Liver (tissue), 9 donors: Measurements from ENCODE around the gene KRT34. TPM values are rescaled to one million over a fixed set of nuclear protein-coding genes. Genes with fewer than 3 reads are reported as not detected.

ENCODE experiments used
- DNase-seq: peaks from one replicate; pipeline ENCODE4 v3.0.0-alpha.2; 2017; ENCODE audit warnings: low spot score
- H3K27ac ChIP-seq, 2 donors: one replicate each; pipeline ENCODE4 v1.7.0; 2013; ENCODE audit warnings: inconsistent platforms in 2 of 2, low read length in 2 of 2, control low read depth in 1 of 2, low read depth in 1 of 2, mild to moderate bottlenecking in 1 of 2
- H3K27me3 ChIP-seq, 4 donors: one replicate each; pipeline versions ENCODE4 v1.6.1 to v1.7.0; 2013; ENCODE audit warnings: low read length in 3 of 4, inconsistent platforms in 1 of 4, mild to moderate bottlenecking in 1 of 4, moderate library complexity in 1 of 4; ENCODE audit not compliant: control insufficient read depth in 4 of 4, insufficient read depth in 4 of 4
- H3K36me3 ChIP-seq, 4 donors: one replicate each; pipeline versions ENCODE4 v1.6.1 to v1.7.0; 2013; ENCODE audit warnings: low read length in 3 of 4, mild to moderate bottlenecking in 3 of 4, low read depth in 1 of 4, moderate library complexity in 1 of 4; ENCODE audit not compliant: control insufficient read depth in 4 of 4, insufficient read depth in 3 of 4
- H3K4me1 ChIP-seq, 4 donors: one replicate each; pipeline versions ENCODE4 v1.6.1 to v1.7.0; 2013; ENCODE audit warnings: low read length in 3 of 4, mild to moderate bottlenecking in 3 of 4, moderate library complexity in 1 of 4; ENCODE audit not compliant: control insufficient read depth in 4 of 4, insufficient read depth in 4 of 4
- H3K4me3 ChIP-seq, 3 donors: one replicate each; pipeline versions ENCODE4 v1.6.1 to v1.7.0; 2013; ENCODE audit warnings: low read length in 3 of 3, control low read depth in 1 of 3, low read depth in 1 of 3, mild to moderate bottlenecking in 1 of 3
- H3K9ac ChIP-seq, 2 donors: one replicate each; pipeline ENCODE4 v1.7.0; 2013; ENCODE audit warnings: low read length in 2 of 2, mild to moderate bottlenecking in 2 of 2, moderate library complexity in 2 of 2, control low read depth in 1 of 2, low read depth in 1 of 2
- H3K9me3 ChIP-seq, 4 donors: one replicate each; pipeline versions ENCODE4 v1.6.1 to v1.7.0; 2013; ENCODE audit warnings: low read length in 3 of 4; ENCODE audit not compliant: control insufficient read depth in 4 of 4
- EGR1 ChIP-seq, 2 donors: IDR thresholded peaks; 2 replicates each; pipeline ENCODE4 v1.6.1; 2016 to 2018; ENCODE audit warnings: antibody characterized with exemption in 2 of 2, low read depth in 2 of 2
- FOXA1 ChIP-seq: IDR thresholded peaks from 2 replicates; pipeline ENCODE4 v1.6.1; 2016; ENCODE audit warnings: antibody characterized with exemption
- JUND ChIP-seq, 2 donors: IDR thresholded peaks; 2 replicates each; pipeline ENCODE4 v1.6.1; 2016; ENCODE audit warnings: antibody characterized with exemption in 2 of 2
- RXRA ChIP-seq, 2 donors: IDR thresholded peaks; 2 replicates each; pipeline ENCODE4 v1.6.1; 2017 to 2018; ENCODE audit warnings: antibody characterized with exemption in 2 of 2, mild to moderate bottlenecking in 1 of 2
- SP1 ChIP-seq: IDR thresholded peaks from 2 replicates; pipeline ENCODE4 v1.6.1; 2018; ENCODE audit warnings: antibody characterized with exemption, mild to moderate bottlenecking
- YY1 ChIP-seq: IDR thresholded peaks from 2 replicates; pipeline ENCODE4 v1.6.1; 2016; ENCODE audit warnings: antibody characterized with exemption, mild to moderate bottlenecking
- WGBS: extraction: QIAGEN DNeasy Blood & Tissue Kit; methylation state at CpG from one replicate; pipeline ENCODE4 v1.1.7; 2013; 5-methylcytosine and 5-hydroxymethylcytosine counted together
- polyA plus RNA-seq, 2 donors: library from polyadenylated mRNA; stranded (reverse) in 1 of 2; unstranded in 1 of 2; fragments of 200-250 nt in 1 of 2; fragments of >200 nt in 1 of 2; fragmentation: Nextera tagmentation in 1 of 2; extraction: Ambion mirVana in 1 of 2; gene quantifications; one replicate each; pipeline versions ENCODE4 v1.2.1 to v1.2.3, GENCODE V29; 2013 to 2015
- total RNA-seq, 2 donors: library from RNA; depleted of rRNA; stranded (reverse); fragments of >200 nt; gene quantifications; one replicate each; pipeline ENCODE4 v1.2.3, GENCODE V29; 2014
- TF ChIP-seq, protein P1 (sequence below): IDR thresholded peaks from 2 replicates; pipeline ENCODE4 v1.6.1; 2016; ENCODE audit warnings: antibody characterized with exemption, mild to moderate bottlenecking
- TF ChIP-seq, protein P2 (sequence below): fragments of 150-350 bp; IDR thresholded peaks from 2 replicates; pipeline ENCODE4 v1.5.1; 2017; ENCODE audit warnings: improper control_type of control experiment, low read depth, low read length; ENCODE audit not compliant: missing input control
- TF ChIP-seq, protein P3 (sequence below): IDR thresholded peaks from 2 replicates; pipeline ENCODE4 v1.6.1; 2016; ENCODE audit warnings: antibody characterized with exemption
- donor health status: healthy.
- donor health status: healthy.
- donor health status: healthy.
- donor health status: healthy.
- donor health status: healthy.

The KRT34 gene
- total and polyA plus RNA-seq, 4 donors: not detected

DNA sequence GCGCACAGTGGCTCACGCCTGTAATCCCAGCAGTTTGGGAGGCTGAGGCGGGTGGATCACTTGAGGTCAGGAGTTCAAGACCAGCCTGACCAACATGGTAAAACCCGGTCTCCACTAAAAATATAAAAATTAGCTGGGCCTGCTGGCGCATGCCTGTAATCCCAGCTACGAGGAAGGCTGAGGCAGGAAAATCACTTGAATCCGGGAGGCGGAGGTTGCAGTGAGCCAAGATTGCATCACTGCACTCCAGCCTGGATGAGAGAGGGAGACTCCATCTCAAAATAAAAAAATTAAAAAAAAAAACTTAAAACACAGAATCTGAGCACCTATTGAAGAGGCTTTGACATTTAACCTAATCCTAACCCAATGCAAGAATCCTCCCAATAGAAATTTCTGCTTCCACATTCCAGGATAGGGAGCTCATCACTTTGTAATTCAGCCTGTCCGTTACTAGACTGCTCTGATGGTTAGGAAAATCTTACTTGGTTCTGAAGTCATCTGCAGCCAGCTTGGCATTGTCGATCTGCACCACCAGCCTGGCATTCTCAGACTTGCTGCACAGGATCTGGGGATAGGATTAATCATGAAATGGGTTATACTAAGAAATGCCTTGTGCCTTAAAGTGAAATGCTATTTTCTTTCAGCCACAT lies 14.6 kb downstream of the KRT34 start:
- DNase-seq: no peak
- no peaks in the 10 kb centered on the region for H3K27me3 ChIP-seq
- no peak overlapping the region for H3K4me3 ChIP-seq
- no peak for TF ChIP-seq EGR1 (IDR thresholded peaks at IDR 0.05; ENCODE audit: low read depth in 2 of 2)
- TF ChIP-seq SP1: no peak
- TF ChIP-seq, protein P1, sequence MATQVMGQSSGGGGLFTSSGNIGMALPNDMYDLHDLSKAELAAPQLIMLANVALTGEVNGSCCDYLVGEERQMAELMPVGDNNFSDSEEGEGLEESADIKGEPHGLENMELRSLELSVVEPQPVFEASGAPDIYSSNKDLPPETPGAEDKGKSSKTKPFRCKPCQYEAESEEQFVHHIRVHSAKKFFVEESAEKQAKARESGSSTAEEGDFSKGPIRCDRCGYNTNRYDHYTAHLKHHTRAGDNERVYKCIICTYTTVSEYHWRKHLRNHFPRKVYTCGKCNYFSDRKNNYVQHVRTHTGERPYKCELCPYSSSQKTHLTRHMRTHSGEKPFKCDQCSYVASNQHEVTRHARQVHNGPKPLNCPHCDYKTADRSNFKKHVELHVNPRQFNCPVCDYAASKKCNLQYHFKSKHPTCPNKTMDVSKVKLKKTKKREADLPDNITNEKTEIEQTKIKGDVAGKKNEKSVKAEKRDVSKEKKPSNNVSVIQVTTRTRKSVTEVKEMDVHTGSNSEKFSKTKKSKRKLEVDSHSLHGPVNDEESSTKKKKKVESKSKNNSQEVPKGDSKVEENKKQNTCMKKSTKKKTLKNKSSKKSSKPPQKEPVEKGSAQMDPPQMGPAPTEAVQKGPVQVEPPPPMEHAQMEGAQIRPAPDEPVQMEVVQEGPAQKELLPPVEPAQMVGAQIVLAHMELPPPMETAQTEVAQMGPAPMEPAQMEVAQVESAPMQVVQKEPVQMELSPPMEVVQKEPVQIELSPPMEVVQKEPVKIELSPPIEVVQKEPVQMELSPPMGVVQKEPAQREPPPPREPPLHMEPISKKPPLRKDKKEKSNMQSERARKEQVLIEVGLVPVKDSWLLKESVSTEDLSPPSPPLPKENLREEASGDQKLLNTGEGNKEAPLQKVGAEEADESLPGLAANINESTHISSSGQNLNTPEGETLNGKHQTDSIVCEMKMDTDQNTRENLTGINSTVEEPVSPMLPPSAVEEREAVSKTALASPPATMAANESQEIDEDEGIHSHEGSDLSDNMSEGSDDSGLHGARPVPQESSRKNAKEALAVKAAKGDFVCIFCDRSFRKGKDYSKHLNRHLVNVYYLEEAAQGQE: no peak
- TF ChIP-seq, protein P2, sequence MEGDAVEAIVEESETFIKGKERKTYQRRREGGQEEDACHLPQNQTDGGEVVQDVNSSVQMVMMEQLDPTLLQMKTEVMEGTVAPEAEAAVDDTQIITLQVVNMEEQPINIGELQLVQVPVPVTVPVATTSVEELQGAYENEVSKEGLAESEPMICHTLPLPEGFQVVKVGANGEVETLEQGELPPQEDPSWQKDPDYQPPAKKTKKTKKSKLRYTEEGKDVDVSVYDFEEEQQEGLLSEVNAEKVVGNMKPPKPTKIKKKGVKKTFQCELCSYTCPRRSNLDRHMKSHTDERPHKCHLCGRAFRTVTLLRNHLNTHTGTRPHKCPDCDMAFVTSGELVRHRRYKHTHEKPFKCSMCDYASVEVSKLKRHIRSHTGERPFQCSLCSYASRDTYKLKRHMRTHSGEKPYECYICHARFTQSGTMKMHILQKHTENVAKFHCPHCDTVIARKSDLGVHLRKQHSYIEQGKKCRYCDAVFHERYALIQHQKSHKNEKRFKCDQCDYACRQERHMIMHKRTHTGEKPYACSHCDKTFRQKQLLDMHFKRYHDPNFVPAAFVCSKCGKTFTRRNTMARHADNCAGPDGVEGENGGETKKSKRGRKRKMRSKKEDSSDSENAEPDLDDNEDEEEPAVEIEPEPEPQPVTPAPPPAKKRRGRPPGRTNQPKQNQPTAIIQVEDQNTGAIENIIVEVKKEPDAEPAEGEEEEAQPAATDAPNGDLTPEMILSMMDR: no peak
- H3K9me3 ChIP-seq: no peaks in the 10 kb centered on the region
- no peaks in the 10 kb centered on the region for H3K36me3 ChIP-seq
- H3K9ac ChIP-seq: no peak overlapping the region
- H3K4me1 ChIP-seq: no peaks in the 10 kb centered on the region
- H3K27ac ChIP-seq: no peak overlapping the region
- WGBS: 87% methylated on average over 10 of the region's 10 CpGs

DNA sequence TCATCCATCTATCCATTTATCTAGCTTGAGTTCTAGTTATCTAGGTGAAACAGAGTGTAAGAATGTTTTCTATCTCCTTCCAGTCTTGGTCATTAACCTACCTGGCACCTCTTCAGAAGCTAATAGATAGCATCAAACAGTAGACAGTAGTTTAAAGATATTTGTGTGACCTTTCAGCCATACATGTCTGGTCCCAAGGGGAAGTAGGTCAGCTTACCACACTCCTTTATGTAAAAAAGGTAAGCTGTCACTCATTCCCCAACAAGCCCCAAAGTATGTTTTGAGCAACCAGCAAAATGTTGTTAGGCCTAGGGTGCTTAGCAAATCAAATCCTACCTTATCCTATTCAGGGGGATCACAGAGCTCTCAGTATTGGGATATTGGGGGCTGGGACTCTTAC lies 16.0 kb downstream of the KRT34 start:
- Histone ChIP-seq H3K27me3 (no peaks in the 10 kb centered on the region), H3K27ac (no peak overlapping the region), H3K4me1 (no peaks in the 10 kb centered on the region), H3K9ac (no peak overlapping the region), H3K36me3 (no peaks in the 10 kb centered on the region), H3K9me3 (no peaks in the 10 kb centered on the region), H3K4me3 (no peak overlapping the region)
- no peak for DNase-seq
- TF ChIP-seq FOXA1: no peak
- TF ChIP-seq RXRA (IDR thresholded peaks at IDR 0.05): no peak
- TF ChIP-seq JUND (IDR thresholded peaks at IDR 0.05): no peak
- no peak for TF ChIP-seq YY1

DNA sequence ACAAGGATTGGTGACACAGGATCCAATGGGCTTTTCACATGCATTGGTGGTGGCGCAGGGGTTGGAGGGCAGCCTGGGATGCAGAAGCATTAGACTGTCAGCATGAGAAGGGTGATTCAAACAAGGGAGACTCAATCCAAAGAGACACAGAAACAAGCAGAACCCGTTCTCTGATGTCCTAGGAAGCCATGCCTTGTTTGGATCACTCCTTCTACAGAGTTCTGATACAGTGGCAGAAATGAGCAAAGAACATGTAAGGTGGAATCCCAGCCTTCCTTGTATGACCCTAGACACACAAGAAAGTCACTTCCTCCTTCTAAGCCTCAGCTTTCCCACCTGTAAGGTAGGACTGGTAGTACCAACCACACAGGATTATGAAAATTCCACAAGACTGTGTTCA lies 18.2 kb downstream of the KRT34 start:
- 90% methylated on average over 2 of the region's 2 CpGs for WGBS
- Histone ChIP-seq H3K9me3 (no peaks in the 10 kb centered on the region), H3K9ac (no peak overlapping the region), H3K27me3 (no peaks in the 10 kb centered on the region), H3K4me1 (no peaks in the 10 kb centered on the region), H3K4me3 (no peak overlapping the region), H3K36me3 (no peaks in the 10 kb centered on the region), H3K27ac (no peak overlapping the region)
- no peak for DNase-seq
- TF ChIP-seq JUND (IDR thresholded peaks at IDR 0.05): no peak
- TF ChIP-seq, protein P3, sequence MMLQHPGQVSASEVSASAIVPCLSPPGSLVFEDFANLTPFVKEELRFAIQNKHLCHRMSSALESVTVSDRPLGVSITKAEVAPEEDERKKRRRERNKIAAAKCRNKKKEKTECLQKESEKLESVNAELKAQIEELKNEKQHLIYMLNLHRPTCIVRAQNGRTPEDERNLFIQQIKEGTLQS: no peak
